PC-3 (cell line): ENCODE results near the gene HCN1. TPM values are rescaled to one million over a fixed set of nuclear protein-coding genes. Genes with fewer than 3 reads are reported as not detected.
"Not testable (repeated sequence)": the region's sequence is repeated elsewhere in the genome, so short reads cannot be mapped to it uniquely, and the experiment has no call there.

Source experiments
- ATAC-seq: fragments of 200-7000 bp; cut with Tn5 transposase; 2 replicates; pipeline ENCODE4 v1.9.1; 2020; ENCODE audit warnings: mild to moderate bottlenecking, moderate library complexity
- BruUV-seq: library from RNA; stranded (reverse); fragments of 400-500 nt; replicated peaks from 2 replicates; lab custom pipeline; 2021; lab: Mats Ljungman, UMichigan
- CTCF ChIA-PET: fragments of 300-600 bp; sonication (Branson Sonifier 250); formaldehyde crosslinking; loops from one replicate; lab custom pipeline; 2022; ENCODE audit warnings: antibody characterized with exemption; lab: Charles Lee
- POLR2A ChIA-PET: fragments of 300-600 bp; sonication (Branson Sonifier 250); formaldehyde crosslinking; loops from one replicate; lab custom pipeline; 2022; ENCODE audit warnings: antibody characterized with exemption; ENCODE audit not compliant: unreplicated experiment; lab: Charles Lee
- DNase-seq: peaks from one replicate; pipeline ENCODE4 v3.0.0-alpha.2; 2015
- H2AFZ ChIP-seq: fragments of 300-600 bp; sonication (generic); 2 replicates; pipeline ENCODE4 v1.6.0; 2016; ENCODE audit warnings: antibody characterized with exemption, low read length
- H3F3A ChIP-seq: fragments of 300-600 bp; sonication (generic); one replicate; pipeline ENCODE4 v1.6.0; 2017; ENCODE audit warnings: antibody characterized with exemption, low read length, control low read depth, mild to moderate bottlenecking; ENCODE audit not compliant: unreplicated experiment
- H3K27ac ChIP-seq: fragments of 300-600 bp; sonication (generic); 2 replicates; pipeline ENCODE4 v1.5.1; 2016; ENCODE audit warnings: mild to moderate bottlenecking, low read length
- H3K27me3 ChIP-seq: fragments of 300-600 bp; sonication (generic); 2 replicates; pipeline ENCODE4 v1.6.1; 2016; ENCODE audit warnings: low read length, mixed read lengths
- H3K36me3 ChIP-seq: fragments of 300-600 bp; sonication (generic); 2 replicates; pipeline ENCODE4 v1.6.1; 2016; ENCODE audit warnings: low read depth, mixed run types, low read length, mixed read lengths
- H3K4me1 ChIP-seq: fragments of 300-600 bp; sonication (generic); 2 replicates; pipeline ENCODE4 v1.5.1; 2016; ENCODE audit warnings: low read length; ENCODE audit not compliant: insufficient read depth
- H3K4me2 ChIP-seq: fragments of 300-600 bp; sonication (generic); 2 replicates; pipeline ENCODE4 v1.6.0; 2016; ENCODE audit warnings: low read length
- H3K4me3 ChIP-seq: fragments of 300-600 bp; sonication (generic); 2 replicates; pipeline ENCODE4 v1.5.1; 2016; ENCODE audit warnings: mild to moderate bottlenecking, low read length, mixed read lengths
- H3K79me2 ChIP-seq: fragments of 300-600 bp; sonication (generic); 2 replicates; pipeline ENCODE4 v1.6.1; 2017; ENCODE audit warnings: low read length, mixed read lengths
- H3K9ac ChIP-seq: fragments of 300-600 bp; sonication (generic); 2 replicates; pipeline ENCODE4 v1.6.0; 2016; ENCODE audit warnings: mild to moderate bottlenecking, low read length
- H3K9me2 ChIP-seq: fragments of 300-600 bp; sonication (generic); replicated peaks from 2 replicates; pipeline ENCODE4 v1.6.1; 2016; ENCODE audit warnings: mixed run types, low read length, mixed read lengths
- H3K9me3 ChIP-seq: fragments of 300-600 bp; sonication (generic); 2 replicates; pipeline ENCODE4 v1.6.1; 2016; ENCODE audit warnings: low read length, mixed read lengths
- H4K20me1 ChIP-seq: fragments of 300-600 bp; sonication (generic); 2 replicates; pipeline ENCODE4 v1.6.1; 2016; ENCODE audit warnings: low read length, mixed read lengths
- EZH2 ChIP-seq: fragments of 300-600 bp; sonication (generic); IDR thresholded peaks from one replicate; pipeline ENCODE4 v1.6.1; 2017; ENCODE audit warnings: antibody characterized with exemption, mild to moderate bottlenecking, low read length; ENCODE audit not compliant: unreplicated experiment
- EZH2phosphoT487 ChIP-seq: fragments of 300-600 bp; sonication (generic); IDR thresholded peaks from 2 replicates; pipeline ENCODE4 v1.6.1; 2018; ENCODE audit warnings: mild to moderate bottlenecking, antibody characterized with exemption, low read length, borderline replicate concordance
- intact Hi-C: fragments of 100-400 bp; cut with micrococcal nuclease; formaldehyde crosslinking; loops from 2 replicates; pipeline ENCODE4 v1.9.0; 2023
- total RNA-seq: library from RNA; depleted of rRNA; stranded (reverse); fragments of >200 nt; gene quantifications from 2 replicates; pipeline ENCODE4 v1.2.3, GENCODE V29; 2014
- TF ChIP-seq, protein P1 (sequence below): fragments of 300-600 bp; sonication (generic); conservative IDR thresholded peaks from 2 replicates; pipeline ENCODE4 v1.5.1; 2017; ENCODE audit warnings: antibody characterized with exemption, low read depth, mild to moderate bottlenecking, low read length

The HCN1 gene
- total RNA-seq, 1 experiment from 2014 or later: not detected

DNA sequence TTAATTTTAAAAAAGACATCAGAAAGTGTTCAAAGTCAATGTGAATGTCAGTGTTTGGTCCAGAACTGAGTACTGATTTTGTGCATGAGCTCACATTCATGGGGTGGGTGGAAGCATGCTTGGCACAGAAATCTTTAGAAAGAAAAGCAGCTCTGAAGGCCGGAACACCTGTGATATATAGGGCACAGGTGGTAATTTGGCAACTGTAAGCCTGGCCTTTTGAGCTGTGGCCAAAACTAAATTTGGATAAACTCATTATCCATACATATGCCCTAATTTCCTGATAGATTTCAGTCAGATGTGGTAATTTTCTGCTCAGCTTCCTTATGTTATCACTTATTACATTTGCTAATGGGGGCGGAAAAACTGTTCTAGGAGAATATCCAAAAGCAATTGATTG, 211.4 kb downstream of the HCN1 start:
- Histone ChIP-seq H3K4me3 (no peak overlapping the region), H3K79me2 (no peaks in the 10 kb centered on the region), H3K9me3 (no peaks in the 10 kb centered on the region), H3K9ac (no peak overlapping the region), H3K9me2 (no peaks in the 10 kb centered on the region), H3F3A (no peaks in the 10 kb centered on the region), H2AFZ (no peak overlapping the region), H3K36me3 (no peaks in the 10 kb centered on the region), H4K20me1 (no peaks in the 10 kb centered on the region), H3K27me3 (no peaks in the 10 kb centered on the region), H3K4me2 (no peak overlapping the region), H3K27ac (no peak overlapping the region), H3K4me1 (no peaks in the 10 kb centered on the region)
- no peak for DNase-seq
- ATAC-seq: no peak
- TF ChIP-seq EZH2: no peak
- no TSS peak for BruUV-seq
- ChIA-PET POLR2A (no interaction called here), CTCF (no interaction called here)
- intact Hi-C loops: no loop called here

DNA sequence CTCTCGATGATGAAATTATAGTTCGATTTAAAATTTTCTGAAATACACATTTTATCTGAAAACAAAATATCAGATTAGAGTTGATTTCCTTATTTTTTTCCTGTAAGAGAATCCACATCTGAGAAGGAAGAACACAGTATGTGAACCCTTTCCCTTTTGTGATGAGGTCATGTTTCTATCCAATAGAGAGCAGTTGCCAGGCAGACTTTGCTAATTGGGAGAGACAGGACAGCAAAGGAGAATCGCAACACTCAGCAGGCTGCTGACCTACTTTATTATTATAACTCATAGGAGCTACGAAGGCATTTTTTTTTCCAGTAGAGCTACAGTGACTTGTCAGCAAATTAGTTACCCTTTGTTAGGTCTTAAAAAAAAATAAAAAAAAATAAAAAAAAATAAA, 242.1 kb downstream of the HCN1 start:
- BruUV-seq: no TSS peak
- H3K9me2 ChIP-seq: no peaks in the 10 kb centered on the region
- CTCF ChIA-PET: no interaction called here

DNA sequence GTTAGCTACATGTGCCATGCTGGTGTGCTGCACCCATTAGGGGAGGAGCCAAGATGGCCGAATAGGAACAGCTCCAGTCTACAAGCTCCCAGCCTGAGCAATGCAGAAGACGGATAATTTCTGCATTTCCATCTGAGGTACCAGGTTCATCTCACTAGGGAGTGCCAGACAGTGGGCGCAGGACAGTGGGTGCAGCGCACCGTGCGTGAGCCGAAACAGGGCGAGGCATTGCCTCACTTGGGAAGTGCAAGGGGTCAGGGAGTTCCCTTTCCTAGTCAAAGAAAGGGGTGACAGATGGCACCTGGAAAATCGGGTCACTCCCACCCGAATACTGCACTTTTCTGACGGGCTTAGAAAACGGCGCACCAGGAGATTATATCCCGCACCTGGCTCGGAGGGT, 251.3 kb downstream of the HCN1 start:
- H3K36me3 ChIP-seq, H3K27me3 ChIP-seq, BruUV-seq, H3K79me2 ChIP-seq, H3K4me2 ChIP-seq, CTCF ChIA-PET, H3F3A ChIP-seq, intact Hi-C loops, POLR2A ChIA-PET, H3K9ac ChIP-seq, H3K4me1 ChIP-seq, H2AFZ ChIP-seq, H3K4me3 ChIP-seq, DNase-seq, H3K9me3 ChIP-seq, ATAC-seq, H3K9me2 ChIP-seq, H4K20me1 ChIP-seq, H3K27ac ChIP-seq: not testable (repeated sequence)

More for the DNA sequence above, 242.1 kb downstream of the HCN1 start:
- ATAC-seq: peak; percentile 98
- peaks cover 4% of the 10 kb centered on the region; the same call in 1 of the 2 replicates for H3K27me3 ChIP-seq
- intact Hi-C loops: no loop called here
- no peak overlapping the region for H3K4me2 ChIP-seq
- H3K4me1 ChIP-seq: no peaks in the 10 kb centered on the region
- H3F3A ChIP-seq: no peaks in the 10 kb centered on the region
- H4K20me1 ChIP-seq: no peaks in the 10 kb centered on the region
- H3K27ac ChIP-seq: no peak overlapping the region
- no peaks in the 10 kb centered on the region for H3K79me2 ChIP-seq
- H3K4me3 ChIP-seq: no peak overlapping the region
- no peak overlapping the region for H3K9ac ChIP-seq
- no peaks in the 10 kb centered on the region; the same call in 1 of the 2 replicates for H3K9me3 ChIP-seq
- POLR2A ChIA-PET: no interaction called here
- no peak overlapping the region for H2AFZ ChIP-seq
- TF ChIP-seq EZH2phosphoT487 (no peak), EZH2 (no peak)
- TF ChIP-seq, protein P1, sequence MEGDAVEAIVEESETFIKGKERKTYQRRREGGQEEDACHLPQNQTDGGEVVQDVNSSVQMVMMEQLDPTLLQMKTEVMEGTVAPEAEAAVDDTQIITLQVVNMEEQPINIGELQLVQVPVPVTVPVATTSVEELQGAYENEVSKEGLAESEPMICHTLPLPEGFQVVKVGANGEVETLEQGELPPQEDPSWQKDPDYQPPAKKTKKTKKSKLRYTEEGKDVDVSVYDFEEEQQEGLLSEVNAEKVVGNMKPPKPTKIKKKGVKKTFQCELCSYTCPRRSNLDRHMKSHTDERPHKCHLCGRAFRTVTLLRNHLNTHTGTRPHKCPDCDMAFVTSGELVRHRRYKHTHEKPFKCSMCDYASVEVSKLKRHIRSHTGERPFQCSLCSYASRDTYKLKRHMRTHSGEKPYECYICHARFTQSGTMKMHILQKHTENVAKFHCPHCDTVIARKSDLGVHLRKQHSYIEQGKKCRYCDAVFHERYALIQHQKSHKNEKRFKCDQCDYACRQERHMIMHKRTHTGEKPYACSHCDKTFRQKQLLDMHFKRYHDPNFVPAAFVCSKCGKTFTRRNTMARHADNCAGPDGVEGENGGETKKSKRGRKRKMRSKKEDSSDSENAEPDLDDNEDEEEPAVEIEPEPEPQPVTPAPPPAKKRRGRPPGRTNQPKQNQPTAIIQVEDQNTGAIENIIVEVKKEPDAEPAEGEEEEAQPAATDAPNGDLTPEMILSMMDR: no peak
- no peaks in the 10 kb centered on the region for H3K36me3 ChIP-seq
- peak; percentile 61 for DNase-seq

DNA sequence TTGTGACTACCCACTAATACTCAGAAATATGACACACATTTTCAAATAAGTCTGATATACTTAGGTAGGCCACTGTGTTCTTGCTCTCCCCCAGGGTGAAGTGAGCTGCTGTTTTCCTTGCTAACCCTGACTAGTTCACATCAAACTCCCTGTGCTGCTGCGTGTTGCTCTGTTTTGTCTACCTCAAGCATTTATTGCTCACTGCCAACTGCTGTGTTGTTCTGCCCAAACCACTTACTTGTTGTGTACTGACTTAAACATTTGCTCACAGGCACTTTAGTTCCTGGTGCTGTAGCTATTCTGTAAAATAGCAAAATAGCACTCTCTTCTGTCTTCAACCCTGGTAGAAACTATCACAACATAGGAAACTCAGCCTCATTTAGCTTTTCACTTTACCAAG, 255.7 kb downstream of the HCN1 start:
- Histone ChIP-seq H3K27me3 (0 out of 2 replicates have a peak, but pooled peaks cover 4% of the 10 kb centered on the region), H3K9ac (no peak overlapping the region), H3F3A (no peaks in the 10 kb centered on the region), H3K4me3 (no peak overlapping the region), H2AFZ (no peak overlapping the region), H3K36me3 (no peaks in the 10 kb centered on the region), H3K9me3 (no peaks in the 10 kb centered on the region), H3K4me2 (no peak overlapping the region), H3K9me2 (no peaks in the 10 kb centered on the region), H4K20me1 (no peaks in the 10 kb centered on the region), H3K79me2 (no peaks in the 10 kb centered on the region), H3K4me1 (no peaks in the 10 kb centered on the region), H3K27ac (no peak overlapping the region)
- ChIA-PET POLR2A (no interaction called here), CTCF (no interaction called here)
- ATAC-seq: no peak
- BruUV-seq: no TSS peak
- no peak for DNase-seq
- intact Hi-C loops: no loop called here
- TF ChIP-seq EZH2phosphoT487 (no peak), EZH2 (no peak)
- TF ChIP-seq, protein P1: no peak
